Hepatocyte (in vitro differentiated cells): ENCODE data around the gene CSTPP1.

Experiments
- EZH2 ChIP-seq: fragments of 200-600 bp; sonication (generic); IDR thresholded peaks from 2 replicates; pipeline ENCODE4 v1.6.1; 2016; ENCODE audit warnings: antibody characterized with exemption, mild to moderate bottlenecking, borderline replicate concordance
- TF ChIP-seq, protein P1 (sequence below): fragments of 200-600 bp; sonication (generic); IDR thresholded peaks from 2 replicates; pipeline ENCODE4 v1.5.1; 2016; ENCODE audit warnings: antibody characterized with exemption, mild to moderate bottlenecking; ENCODE audit not compliant: poor library complexity

DNA sequence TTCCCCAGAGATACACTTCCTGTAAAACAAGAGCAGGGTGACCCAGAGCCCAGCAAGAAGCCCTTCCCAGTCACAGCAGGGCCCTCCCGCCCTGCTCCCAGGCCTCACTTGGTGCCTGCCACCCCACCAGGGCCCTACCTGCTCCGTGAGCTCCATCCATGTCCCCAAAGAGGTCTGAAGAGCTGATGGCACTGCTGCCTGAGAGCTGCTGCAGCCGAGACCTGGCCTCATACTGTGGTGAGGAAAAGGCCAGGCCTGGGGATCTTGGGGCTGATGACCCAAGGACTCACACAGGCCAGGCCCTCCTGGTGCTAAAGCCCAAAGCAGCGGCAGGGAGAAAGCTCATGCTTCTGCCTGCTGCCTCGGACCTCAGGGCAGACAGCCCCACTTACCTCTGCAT is 229.8 kb downstream of the CSTPP1 start:
- TF ChIP-seq, protein P1, sequence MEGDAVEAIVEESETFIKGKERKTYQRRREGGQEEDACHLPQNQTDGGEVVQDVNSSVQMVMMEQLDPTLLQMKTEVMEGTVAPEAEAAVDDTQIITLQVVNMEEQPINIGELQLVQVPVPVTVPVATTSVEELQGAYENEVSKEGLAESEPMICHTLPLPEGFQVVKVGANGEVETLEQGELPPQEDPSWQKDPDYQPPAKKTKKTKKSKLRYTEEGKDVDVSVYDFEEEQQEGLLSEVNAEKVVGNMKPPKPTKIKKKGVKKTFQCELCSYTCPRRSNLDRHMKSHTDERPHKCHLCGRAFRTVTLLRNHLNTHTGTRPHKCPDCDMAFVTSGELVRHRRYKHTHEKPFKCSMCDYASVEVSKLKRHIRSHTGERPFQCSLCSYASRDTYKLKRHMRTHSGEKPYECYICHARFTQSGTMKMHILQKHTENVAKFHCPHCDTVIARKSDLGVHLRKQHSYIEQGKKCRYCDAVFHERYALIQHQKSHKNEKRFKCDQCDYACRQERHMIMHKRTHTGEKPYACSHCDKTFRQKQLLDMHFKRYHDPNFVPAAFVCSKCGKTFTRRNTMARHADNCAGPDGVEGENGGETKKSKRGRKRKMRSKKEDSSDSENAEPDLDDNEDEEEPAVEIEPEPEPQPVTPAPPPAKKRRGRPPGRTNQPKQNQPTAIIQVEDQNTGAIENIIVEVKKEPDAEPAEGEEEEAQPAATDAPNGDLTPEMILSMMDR = no peak
- TF ChIP-seq EZH2 = no peak
